Thyroid gland (tissue), 4 donors: Measurements from ENCODE around the gene ZNF385C.

Experiments
- CTCF ChIP-seq, 6 experiments: fragments of 200-600 bp in 3 of 6; fragments of 450-650 bp in 3 of 6; sonication (generic) in 3 of 6; IDR thresholded peaks; one replicate each; pipeline ENCODE4 v1.5.1; 2016 to 2019; ENCODE audit warnings: antibody characterized with exemption in 6 of 6, mild to moderate bottlenecking in 2 of 6, inconsistent platforms in 1 of 6, moderate library complexity in 1 of 6
- POLR2A ChIP-seq, 2 donors: fragments of 450-650 bp; IDR thresholded peaks; one replicate each; pipeline ENCODE4 v1.6.1; 2017; ENCODE audit warnings: antibody characterized with exemption in 2 of 2, mild to moderate bottlenecking in 2 of 2, moderate library complexity in 1 of 2

GRCh38 chr17:42005166-42005565, 93.1 kb downstream of the ZNF385C start:
- TF ChIP-seq CTCF (IDR thresholded peaks at IDR 0.05) (no peak), POLR2A (IDR thresholded peaks at IDR 0.05) (no peak)
